Hepatocyte (in vitro differentiated cells): ENCODE measurements around the gene COL4A2.

Source experiments
- EZH2 ChIP-seq: fragments of 200-600 bp; sonication (generic); IDR thresholded peaks from 2 replicates; pipeline ENCODE4 v1.6.1; 2016; ENCODE audit warnings: antibody characterized with exemption, mild to moderate bottlenecking, borderline replicate concordance
- EZH2phosphoT487 ChIP-seq: fragments of 200-600 bp; sonication (generic); IDR thresholded peaks from one replicate; pipeline ENCODE4 v1.6.1; 2018; ENCODE audit warnings: antibody characterized with exemption, mild to moderate bottlenecking, low read depth, moderate library complexity; ENCODE audit not compliant: unreplicated experiment, severe bottlenecking
- TF ChIP-seq, protein P1 (sequence below): fragments of 200-600 bp; sonication (generic); IDR thresholded peaks from 2 replicates; pipeline ENCODE4 v1.5.1; 2016; ENCODE audit warnings: antibody characterized with exemption, mild to moderate bottlenecking; ENCODE audit not compliant: poor library complexity

DNA sequence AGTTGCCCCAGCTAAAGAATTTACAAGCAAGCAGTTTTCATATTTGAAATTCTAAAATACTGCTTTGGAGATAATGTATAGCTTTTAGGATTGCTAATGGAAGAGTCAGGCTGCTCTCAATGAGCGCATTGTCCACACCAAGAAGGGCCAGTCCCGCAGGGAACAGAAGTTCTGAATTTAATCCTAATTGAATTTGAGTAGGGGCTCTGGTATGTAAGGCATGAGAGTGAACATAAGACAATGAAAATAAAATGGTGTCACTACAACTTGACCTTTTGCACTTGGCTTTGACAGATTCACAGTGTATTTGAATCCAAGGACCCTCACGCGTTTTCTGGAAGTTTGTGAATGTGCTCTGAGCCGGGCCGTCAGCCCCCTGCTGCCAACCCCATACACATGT lies 221.8 kb downstream of the COL4A2 start:
- TF ChIP-seq, protein P1, sequence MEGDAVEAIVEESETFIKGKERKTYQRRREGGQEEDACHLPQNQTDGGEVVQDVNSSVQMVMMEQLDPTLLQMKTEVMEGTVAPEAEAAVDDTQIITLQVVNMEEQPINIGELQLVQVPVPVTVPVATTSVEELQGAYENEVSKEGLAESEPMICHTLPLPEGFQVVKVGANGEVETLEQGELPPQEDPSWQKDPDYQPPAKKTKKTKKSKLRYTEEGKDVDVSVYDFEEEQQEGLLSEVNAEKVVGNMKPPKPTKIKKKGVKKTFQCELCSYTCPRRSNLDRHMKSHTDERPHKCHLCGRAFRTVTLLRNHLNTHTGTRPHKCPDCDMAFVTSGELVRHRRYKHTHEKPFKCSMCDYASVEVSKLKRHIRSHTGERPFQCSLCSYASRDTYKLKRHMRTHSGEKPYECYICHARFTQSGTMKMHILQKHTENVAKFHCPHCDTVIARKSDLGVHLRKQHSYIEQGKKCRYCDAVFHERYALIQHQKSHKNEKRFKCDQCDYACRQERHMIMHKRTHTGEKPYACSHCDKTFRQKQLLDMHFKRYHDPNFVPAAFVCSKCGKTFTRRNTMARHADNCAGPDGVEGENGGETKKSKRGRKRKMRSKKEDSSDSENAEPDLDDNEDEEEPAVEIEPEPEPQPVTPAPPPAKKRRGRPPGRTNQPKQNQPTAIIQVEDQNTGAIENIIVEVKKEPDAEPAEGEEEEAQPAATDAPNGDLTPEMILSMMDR: no peak
- no peak for TF ChIP-seq EZH2
- TF ChIP-seq EZH2phosphoT487: no peak
